Measurements from ENCODE around the gene UNC5C. TPM values are rescaled to one million over a fixed set of nuclear protein-coding genes. Genes with fewer than 3 reads are reported as not detected.

UNC5C gene
- total and polyA plus RNA-seq, 10 of the 15 experiments (the other 5 are each of a cell fraction or from before 2014, with no cell fraction given): 0.02 to 2.0 (median 0.15) TPM; not detected in 1

DNA sequence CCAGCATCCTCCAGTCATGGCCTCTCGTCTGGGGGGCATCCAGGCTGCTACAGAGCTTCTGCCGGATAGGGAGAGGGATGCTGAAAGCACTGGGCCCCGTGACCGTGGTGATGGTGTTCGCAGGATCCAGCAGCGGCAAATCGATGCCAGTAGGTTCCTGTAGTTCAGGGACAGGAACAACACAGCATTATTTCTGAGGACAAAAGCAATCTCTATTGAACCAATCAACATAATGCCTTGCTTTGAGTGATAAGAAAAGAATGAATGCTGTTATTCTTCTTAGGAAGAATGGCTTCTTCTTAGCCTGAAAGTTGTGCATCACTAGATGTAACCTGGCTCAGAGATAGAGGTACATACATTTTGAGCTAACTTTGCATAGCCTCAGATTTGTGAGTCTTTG, 378.6 kb downstream of the UNC5C start:
- ChIA-PET SMC1A (ENCODE audit: uncharacterized antibody, unreplicated experiment) (interaction anchor here (1.2 to 1.6 kb wide), 4 partner anchors 14 to 340 kb away, joined by 3 to 5 read pairs (median 4); no protein-coding TSS in a partner anchor), CTCF (interaction anchor here (1.1 kb wide), 1 partner anchor 866 kb away, joined by 3 read pairs; no protein-coding TSS in a partner anchor), POLR2A (no interaction called here), RAD21 (ENCODE audit: unreplicated experiment) (no interaction called here)
- H3K27ac ChIP-seq (ENCODE audit: control insufficient read depth, insufficient read depth): no peak overlapping the region
- no peaks in the 10 kb centered on the region for H4K20me1 ChIP-seq (ENCODE audit: control insufficient read depth, insufficient read depth)
- 35% methylated on average over 7 of the region's 7 CpGs for WGBS (ENCODE audit: insufficient coverage, insufficient replicate concordance, low lambda C conversion rate, missing lambda C conversion rate)
- TF ChIP-seq MYC (IDR thresholded peaks at IDR 0.05; ENCODE audit: insufficient read depth, insufficient read length, insufficient replicate concordance, low read length, severe bottlenecking) (no peak), LARP7 (IDR thresholded peaks at IDR 0.05) (no peak), RELA (IDR thresholded peaks at IDR 0.05; ENCODE audit: borderline replicate concordance, partially characterized antibody) (no peak), SRF (IDR thresholded peaks at IDR 0.05; ENCODE audit: low read depth in 2 of 2, low read length in 2 of 2) (no peak), BCL11A (IDR thresholded peaks at IDR 0.05; ENCODE audit: low read depth, low read length) (no peak), NFIC (IDR thresholded peaks at IDR 0.05; ENCODE audit: low read depth, low read length) (no peak), CREM (IDR thresholded peaks at IDR 0.05; ENCODE audit: low read depth) (no peak), SP1 (IDR thresholded peaks at IDR 0.05; ENCODE audit: low read depth, low read length) (no peak), SPI1 (IDR thresholded peaks at IDR 0.05; ENCODE audit: borderline replicate concordance, insufficient read depth, low read depth, low read length) (no peak)
- TF ChIP-seq, protein P1, sequence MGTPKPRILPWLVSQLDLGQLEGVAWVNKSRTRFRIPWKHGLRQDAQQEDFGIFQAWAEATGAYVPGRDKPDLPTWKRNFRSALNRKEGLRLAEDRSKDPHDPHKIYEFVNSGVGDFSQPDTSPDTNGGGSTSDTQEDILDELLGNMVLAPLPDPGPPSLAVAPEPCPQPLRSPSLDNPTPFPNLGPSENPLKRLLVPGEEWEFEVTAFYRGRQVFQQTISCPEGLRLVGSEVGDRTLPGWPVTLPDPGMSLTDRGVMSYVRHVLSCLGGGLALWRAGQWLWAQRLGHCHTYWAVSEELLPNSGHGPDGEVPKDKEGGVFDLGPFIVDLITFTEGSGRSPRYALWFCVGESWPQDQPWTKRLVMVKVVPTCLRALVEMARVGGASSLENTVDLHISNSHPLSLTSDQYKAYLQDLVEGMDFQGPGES (IDR thresholded peaks at IDR 0.05): no peak
- H3K9me3 ChIP-seq (replicated peaks; ENCODE audit: control insufficient read depth, insufficient read depth, low read length): no peaks in the 10 kb centered on the region
- H3K27me3 ChIP-seq (replicated peaks in 1 of 2; ENCODE audit: control insufficient read depth in 2 of 2, insufficient read depth in 2 of 2, low read length in 1 of 2): no peaks in the 10 kb centered on the region
- in situ Hi-C loops (cut with MboI) (loop anchor here (25.0 kb wide), 1 partner anchor 867 kb away; no protein-coding TSS in a partner anchor), intact Hi-C loops (cut with micrococcal nuclease; ENCODE audit: unreplicated experiment) (no loop called here)
- DNase-seq (ENCODE audit: low read depth, low spot score): no peak
- FAIRE-seq: no peak
- no peaks in the 10 kb centered on the region for H3K79me2 ChIP-seq (ENCODE audit: control insufficient read depth, insufficient read depth, low read length)
- no peak overlapping the region for H3K4me3 ChIP-seq
- no peak for ATAC-seq
- no peaks in the 10 kb centered on the region for H3K36me3 ChIP-seq (ENCODE audit: control insufficient read depth in 2 of 2, insufficient read depth in 2 of 2, low read length in 1 of 2)
- no peaks in the 10 kb centered on the region for H3K4me1 ChIP-seq (ENCODE audit: control insufficient read depth, insufficient read depth, low read length)
- H3K4me2 ChIP-seq (ENCODE audit: control insufficient read depth, insufficient read depth): no peak overlapping the region
- no TSS peak for BruUV-seq (replicated peaks)
- H2AFZ ChIP-seq (ENCODE audit: control insufficient read depth, low read depth, low read length): no peak overlapping the region
- no peak overlapping the region for H3K9ac ChIP-seq (ENCODE audit: control insufficient read depth, insufficient read depth, low read length)

Measured in GM12878 (cell line).